SK-N-MC (cell line): ENCODE results near the gene LGMN.
"Not testable (repeated sequence)": the region's sequence is repeated elsewhere in the genome, so short reads cannot be mapped to it uniquely, and the experiment has no call there.

ENCODE experiments used
- DNase-seq: peaks from one replicate; pipeline ENCODE4 v3.0.0-alpha.2; 2011; ENCODE audit warnings: low read depth, low spot score
- H3K27ac ChIP-seq: fragments of 200-600 bp; sonication (generic); 2 replicates; pipeline ENCODE4 v1.5.1; 2016; ENCODE audit warnings: mixed run types
- H3K36me3 ChIP-seq: fragments of 200-600 bp; sonication (generic); 2 replicates; pipeline ENCODE4 v1.6.1; 2017; ENCODE audit warnings: antibody characterized with exemption, low read length, mixed read lengths; ENCODE audit not compliant: insufficient read depth
- H3K4me3 ChIP-seq: fragments of 200-600 bp; sonication (generic); 2 replicates; pipeline ENCODE4 v1.5.1; 2016
- H3K9ac ChIP-seq: fragments of 200-600 bp; sonication (generic); 2 replicates; pipeline ENCODE4 v1.8.0; 2017; ENCODE audit warnings: mixed run types, mixed read lengths; ENCODE audit not compliant: insufficient read length
- H3K9me3 ChIP-seq: fragments of 200-600 bp; sonication (generic); 2 replicates; pipeline ENCODE4 v1.6.1; 2017; ENCODE audit warnings: low read depth, mild to moderate bottlenecking, antibody characterized with exemption, low read length, moderate library complexity, mixed read lengths
- EZH2 ChIP-seq: fragments of 200-600 bp; sonication (generic); IDR thresholded peaks from one replicate; pipeline ENCODE4 v1.6.1; 2017; ENCODE audit warnings: antibody characterized with exemption
- FOXP2 ChIP-seq: optimal IDR thresholded peaks from 2 replicates; pipeline ENCODE3; 2011; ENCODE audit warnings: mild to moderate bottlenecking, moderate library complexity; ENCODE audit not compliant: insufficient read depth; ENCODE audit errors: extremely low read length, control extremely low read depth
- POLR2AphosphoS5 ChIP-seq: IDR thresholded peaks from 2 replicates; pipeline ENCODE4 v1.6.1; 2012; ENCODE audit warnings: mild to moderate bottlenecking, low read depth, low read length, borderline replicate concordance

The LGMN gene

DNA sequence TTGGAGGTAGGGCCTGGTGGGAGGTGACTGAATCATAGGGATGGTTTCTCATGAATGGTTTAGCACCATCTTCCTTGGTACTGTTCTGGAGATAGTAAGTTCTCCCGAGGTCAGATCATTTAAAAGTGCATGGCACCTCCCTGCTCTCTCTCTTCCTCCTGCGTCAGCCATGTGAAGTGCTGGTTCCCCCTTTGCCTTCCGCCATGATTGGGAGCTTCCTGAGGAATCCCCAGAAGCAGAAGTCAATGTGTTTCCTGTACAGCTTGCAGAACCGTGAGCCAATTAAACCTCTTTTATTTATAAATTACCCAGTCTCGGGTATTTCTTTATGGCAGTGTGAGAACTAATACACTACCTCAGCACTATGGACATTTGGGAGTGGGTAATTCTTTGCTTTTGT, 4.8 kb upstream of the LGMN start:
- Histone ChIP-seq H3K4me3 (no peak overlapping the region), H3K9ac (no peak overlapping the region), H3K36me3 (no peaks in the 10 kb centered on the region), H3K9me3 (no peaks in the 10 kb centered on the region), H3K27ac (no peak overlapping the region)
- DNase-seq: no peak
- TF ChIP-seq EZH2: no peak
- TF ChIP-seq FOXP2: no peak
- TF ChIP-seq POLR2AphosphoS5: no peak

DNA sequence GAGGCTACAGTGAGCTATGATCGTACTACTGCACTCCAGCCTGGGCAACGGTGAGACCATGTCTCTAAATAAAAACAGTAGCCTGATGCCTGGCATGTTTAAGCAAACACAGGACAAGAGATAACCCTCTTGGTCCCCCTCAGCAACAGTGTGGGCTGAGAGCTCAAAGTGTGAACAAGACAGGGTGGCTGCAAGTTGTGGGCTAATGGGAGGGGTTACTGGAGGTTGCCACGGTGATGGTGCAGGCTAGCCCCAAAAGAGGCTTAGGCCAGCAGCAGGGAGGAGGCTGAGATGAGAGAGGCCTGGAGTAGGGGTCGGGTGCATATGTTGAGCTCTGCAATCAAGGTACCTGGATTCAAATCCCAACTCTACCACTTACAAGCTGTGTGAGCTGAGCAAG, 3.4 kb upstream of the LGMN start:
- no peak overlapping the region for H3K4me3 ChIP-seq
- no peaks in the 10 kb centered on the region for H3K36me3 ChIP-seq
- no peak overlapping the region for H3K9ac ChIP-seq
- TF ChIP-seq FOXP2 (no peak), POLR2AphosphoS5 (no peak), EZH2 (no peak)
- no peak overlapping the region for H3K27ac ChIP-seq
- H3K9me3 ChIP-seq: no peaks in the 10 kb centered on the region
- DNase-seq: no peak

DNA sequence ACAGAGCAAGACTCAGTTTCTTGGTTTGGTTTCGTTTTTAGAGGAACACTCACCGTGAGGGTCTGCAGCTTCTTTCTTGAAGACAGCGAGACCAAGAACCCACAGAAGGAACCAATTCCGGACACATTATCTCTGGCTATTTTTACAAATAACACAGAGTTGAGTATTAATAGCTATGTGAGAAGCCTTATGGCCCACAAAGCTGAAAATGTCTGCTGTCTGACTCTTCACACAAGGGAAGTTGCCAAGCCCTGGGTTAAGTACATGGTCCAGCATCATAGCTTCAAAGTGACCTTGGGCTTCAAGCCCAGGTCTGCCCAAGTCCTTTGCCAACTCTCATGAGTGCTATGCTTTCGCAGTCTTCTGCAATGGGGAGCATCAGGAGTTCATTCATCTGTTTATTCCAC, 2.6 kb upstream of the LGMN start:
- H3K9me3 ChIP-seq: no peaks in the 10 kb centered on the region
- H3K27ac ChIP-seq: no peak overlapping the region
- no peaks in the 10 kb centered on the region for H3K36me3 ChIP-seq
- H3K9ac ChIP-seq: no peak overlapping the region
- TF ChIP-seq FOXP2: no peak
- no peak for TF ChIP-seq POLR2AphosphoS5
- TF ChIP-seq EZH2: no peak
- no peak for DNase-seq
- H3K4me3 ChIP-seq: no peak overlapping the region

DNA sequence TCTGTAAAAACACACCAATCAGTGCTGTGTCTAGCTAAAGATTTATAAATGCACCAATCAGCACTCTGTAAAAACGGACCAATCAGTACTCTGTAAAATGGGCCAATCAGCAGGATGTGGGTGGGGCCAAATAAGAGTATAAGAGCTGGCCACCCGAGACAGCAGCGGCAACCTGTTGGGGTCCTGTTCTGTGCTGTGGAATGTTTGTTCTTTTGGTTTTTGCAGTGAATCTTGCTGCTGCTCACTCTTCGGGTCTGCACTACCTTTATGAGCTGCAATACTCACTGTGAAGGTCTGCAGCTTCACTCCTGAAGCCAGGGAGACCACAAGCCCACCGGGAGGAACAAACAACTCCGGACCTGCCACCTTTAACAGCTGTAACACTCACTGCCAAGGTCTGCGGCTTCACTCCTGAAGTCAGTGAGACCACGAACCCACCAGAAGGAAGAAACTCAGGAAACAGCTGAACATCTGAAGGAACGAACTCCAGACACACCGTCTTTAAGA, 1.8 kb upstream of the LGMN start:
- H3K27ac ChIP-seq, H3K4me3 ChIP-seq, H3K36me3 ChIP-seq, H3K9me3 ChIP-seq, DNase-seq, H3K9ac ChIP-seq: not testable (repeated sequence)

DNA sequence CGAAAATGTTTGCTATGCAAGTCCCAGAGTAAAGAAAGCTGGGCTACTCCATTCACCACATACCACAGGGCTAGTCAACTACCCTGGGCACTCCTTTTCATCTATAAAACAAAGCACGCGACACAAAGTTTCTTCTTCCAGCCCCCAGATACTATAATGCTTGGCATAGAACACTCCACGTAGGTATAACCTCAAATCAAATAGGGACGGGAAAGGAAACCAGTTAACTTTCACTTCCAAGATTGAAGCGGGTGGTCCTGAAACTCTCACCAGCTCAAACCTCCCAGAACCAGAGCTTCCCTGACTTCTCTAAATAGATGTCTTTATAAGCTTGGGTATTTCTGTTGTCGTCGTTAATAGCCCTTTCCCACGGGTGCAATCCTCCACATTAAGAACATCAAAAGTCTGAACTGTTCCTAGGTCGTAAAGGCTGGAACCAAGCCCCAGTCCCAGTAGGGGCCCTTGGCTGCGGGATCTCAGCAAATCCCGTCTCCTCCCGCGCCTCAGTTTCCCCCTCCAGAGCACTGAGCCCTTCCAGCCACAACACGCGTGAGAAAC, 647 bp downstream of the LGMN start:
- H3K36me3 ChIP-seq: no peaks in the 10 kb centered on the region
- H3K27ac ChIP-seq: no peak overlapping the region
- no peaks in the 10 kb centered on the region for H3K9me3 ChIP-seq
- peak overlapping the region; percentile 82 for H3K9ac ChIP-seq
- H3K4me3 ChIP-seq: peak overlapping the region; percentile 93
- TF ChIP-seq EZH2 (no peak), FOXP2 (no peak), POLR2AphosphoS5 (no peak)
- no peak for DNase-seq

DNA sequence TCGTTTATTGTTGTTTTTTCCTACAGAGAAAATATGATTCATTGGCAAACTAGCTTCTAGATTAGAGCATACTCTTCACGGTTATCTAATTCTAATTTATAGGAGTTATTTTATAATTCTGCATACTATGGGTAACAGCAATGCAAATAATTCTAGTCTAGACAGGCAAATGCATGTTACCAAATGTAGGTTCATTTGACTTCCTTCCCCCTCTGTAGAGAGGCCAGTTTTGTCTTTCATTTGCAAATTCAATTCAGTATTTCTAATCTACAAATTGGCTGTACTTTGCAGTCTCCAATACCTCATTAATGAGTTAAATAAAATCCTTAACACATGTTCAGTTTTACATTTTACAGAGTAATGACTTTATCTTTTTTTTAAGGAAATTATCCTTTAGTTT, 4.2 kb downstream of the LGMN start:
- DNase-seq: no peak
- TF ChIP-seq POLR2AphosphoS5 (no peak), FOXP2 (no peak), EZH2 (no peak)
- Histone ChIP-seq H3K9me3 (no peaks in the 10 kb centered on the region), H3K36me3 (no peaks in the 10 kb centered on the region), H3K27ac (no peak overlapping the region), H3K4me3 (no peak overlapping the region), H3K9ac (no peak overlapping the region)

DNA sequence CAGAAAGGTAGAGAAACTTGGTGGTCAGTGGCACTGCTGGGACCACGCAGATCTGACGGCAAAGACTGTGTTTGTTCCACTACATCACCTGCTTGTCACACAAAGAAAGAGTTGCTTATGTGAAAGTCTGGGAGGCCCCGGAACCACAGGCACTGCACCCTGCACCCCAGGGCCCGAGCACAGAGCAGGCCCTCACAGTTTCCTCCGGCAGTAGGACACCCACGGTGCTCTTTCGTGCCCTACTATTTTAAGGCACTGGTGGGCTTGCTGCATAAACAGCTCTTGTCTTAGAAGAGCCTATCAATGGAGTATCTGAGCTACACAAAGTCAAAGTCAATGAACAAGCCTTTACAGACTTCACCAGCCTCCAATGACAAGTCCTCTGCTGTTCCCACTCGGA, 8.0 kb downstream of the LGMN start:
- H3K4me3 ChIP-seq: no peak overlapping the region
- no peak for TF ChIP-seq EZH2
- no peak for TF ChIP-seq POLR2AphosphoS5
- no peak for TF ChIP-seq FOXP2
- DNase-seq: no peak
- H3K27ac ChIP-seq: no peak overlapping the region
- no peak overlapping the region for H3K9ac ChIP-seq
- H3K9me3 ChIP-seq: no peaks in the 10 kb centered on the region
- no peaks in the 10 kb centered on the region for H3K36me3 ChIP-seq

DNA sequence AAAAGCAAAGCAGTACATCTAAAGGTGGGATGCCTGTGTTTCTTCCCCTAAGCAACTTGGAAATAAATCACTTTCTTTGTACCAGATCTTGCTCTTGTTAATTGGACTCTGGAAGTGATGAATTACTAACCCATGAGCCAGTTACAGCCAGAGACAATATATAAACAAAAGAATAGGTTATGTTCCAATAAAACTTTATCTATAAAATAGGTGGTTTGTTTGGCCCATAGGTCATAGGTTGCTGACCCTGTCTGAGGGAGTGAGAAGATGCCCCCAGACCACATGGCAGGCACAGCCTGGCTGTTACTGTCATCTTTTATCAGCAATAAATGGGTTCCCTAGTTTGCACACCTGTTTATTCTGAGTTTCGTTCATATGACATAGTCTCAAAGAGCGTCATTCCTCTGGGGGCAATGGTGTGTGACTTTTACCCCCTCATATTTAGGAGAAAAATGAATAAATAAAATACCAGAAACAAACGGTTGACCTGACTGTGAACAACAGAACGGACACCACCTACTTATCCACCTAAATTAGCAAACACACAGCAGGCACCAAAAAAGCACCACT, 10.7 kb downstream of the LGMN start:
- DNase-seq: no peak
- TF ChIP-seq POLR2AphosphoS5 (no peak), FOXP2 (no peak), EZH2 (no peak)
- Histone ChIP-seq H3K4me3 (no peak overlapping the region), H3K36me3 (peaks cover 2% of the 10 kb centered on the region; the same call in 1 of the 2 replicates), H3K9me3 (no peaks in the 10 kb centered on the region), H3K27ac (no peak overlapping the region), H3K9ac (no peak overlapping the region)

DNA sequence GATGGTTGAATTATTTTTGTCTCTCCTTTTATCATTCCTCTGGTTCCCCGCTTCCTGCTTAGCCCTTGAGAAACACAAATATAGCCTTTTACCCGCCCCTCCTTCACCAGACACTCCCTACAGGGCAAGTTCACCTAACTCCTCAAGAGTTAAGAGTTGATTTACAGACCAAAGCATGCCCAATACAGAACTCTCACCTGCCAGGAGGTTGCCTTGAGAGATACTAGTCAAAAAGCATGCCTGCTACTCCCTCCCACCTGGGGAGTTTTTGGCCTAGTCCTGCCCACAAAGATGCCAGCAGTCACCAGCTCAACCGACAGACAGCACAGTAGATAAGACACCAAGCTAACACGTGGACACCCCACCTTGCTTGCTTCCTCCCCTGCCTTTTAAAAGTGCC, 11.2 kb downstream of the LGMN start:
- Histone ChIP-seq H3K9me3 (no peaks in the 10 kb centered on the region), H3K4me3 (no peak overlapping the region), H3K9ac (no peak overlapping the region), H3K36me3 (peaks cover 7% of the 10 kb centered on the region), H3K27ac (no peak overlapping the region)
- TF ChIP-seq POLR2AphosphoS5 (no peak), EZH2 (no peak), FOXP2 (no peak)
- DNase-seq: no peak
